ENCODE measurements around the gene C22orf42.
"Not testable (repeated sequence)": the region's sequence is repeated elsewhere in the genome, so short reads cannot be mapped to it uniquely, and the experiment has no call there.

Gene C22orf42

DNA sequence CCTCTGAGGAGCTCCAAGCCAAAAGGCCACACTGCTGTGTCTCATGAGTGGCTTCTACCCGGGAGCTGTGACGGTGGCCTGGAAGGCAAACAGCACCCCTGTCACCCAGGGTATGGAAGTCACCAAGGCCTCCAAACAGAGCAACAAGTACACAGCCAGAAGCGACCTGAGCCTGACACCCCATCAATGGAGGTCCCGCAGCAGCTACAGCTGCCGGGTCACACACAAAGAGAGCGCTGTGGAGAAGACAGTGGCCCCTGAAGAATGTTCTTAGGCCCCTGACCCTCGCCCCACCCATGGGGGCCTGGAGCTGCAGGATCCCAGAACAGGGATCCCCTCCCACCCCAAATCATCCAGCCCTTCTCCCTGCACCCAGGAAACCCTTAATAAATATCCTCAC lies 40.9 kb upstream of the C22orf42 start:
- peaks cover 59 to 79% of the 10 kb centered on the region in 2 donors for H3K27me3 Mint-ChIP-seq
- ATAC-seq (replicated peaks) (no peak), DNase-seq (no peak)
- H3K9me3 Mint-ChIP-seq: no peaks in the 10 kb centered on the region
- no peaks in the 10 kb centered on the region for H3K36me3 Mint-ChIP-seq
- peaks cover 9 to 18% of the 10 kb centered on the region in 2 donors for H3K4me1 Mint-ChIP-seq
- no peak overlapping the region for H3K27ac Mint-ChIP-seq
- H3K4me3 Mint-ChIP-seq: no peak overlapping the region

DNA sequence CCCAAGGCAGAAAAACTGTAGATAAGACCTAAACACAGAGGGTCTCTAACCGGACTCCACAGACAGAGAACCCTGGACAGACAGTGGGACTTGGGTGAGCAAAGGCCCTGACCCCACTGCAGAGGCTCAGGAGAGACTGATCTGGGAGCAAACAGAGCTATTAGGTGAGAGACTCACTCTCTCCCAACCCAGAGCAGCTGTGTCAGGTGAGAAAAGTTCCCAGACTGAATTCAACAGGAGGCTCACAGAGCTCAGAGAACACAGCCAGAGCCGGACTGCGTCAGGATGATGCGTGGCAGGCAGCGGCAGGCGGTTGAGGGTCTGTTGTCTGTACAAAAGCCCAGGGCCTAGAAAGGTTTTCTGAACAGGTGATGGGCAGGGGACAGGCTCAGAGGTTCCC lies 40.2 kb upstream of the C22orf42 start:
- H3K4me1 Mint-ChIP-seq: peaks cover 7 to 16% of the 10 kb centered on the region in 2 donors
- DNase-seq (no peak), ATAC-seq (replicated peaks) (no peak)
- H3K27ac Mint-ChIP-seq: no peak overlapping the region
- no peaks in the 10 kb centered on the region for H3K36me3 Mint-ChIP-seq
- no peaks in the 10 kb centered on the region for H3K9me3 Mint-ChIP-seq
- no peak overlapping the region for H3K4me3 Mint-ChIP-seq
- peaks cover 53 to 73% of the 10 kb centered on the region in 2 donors for H3K27me3 Mint-ChIP-seq

DNA sequence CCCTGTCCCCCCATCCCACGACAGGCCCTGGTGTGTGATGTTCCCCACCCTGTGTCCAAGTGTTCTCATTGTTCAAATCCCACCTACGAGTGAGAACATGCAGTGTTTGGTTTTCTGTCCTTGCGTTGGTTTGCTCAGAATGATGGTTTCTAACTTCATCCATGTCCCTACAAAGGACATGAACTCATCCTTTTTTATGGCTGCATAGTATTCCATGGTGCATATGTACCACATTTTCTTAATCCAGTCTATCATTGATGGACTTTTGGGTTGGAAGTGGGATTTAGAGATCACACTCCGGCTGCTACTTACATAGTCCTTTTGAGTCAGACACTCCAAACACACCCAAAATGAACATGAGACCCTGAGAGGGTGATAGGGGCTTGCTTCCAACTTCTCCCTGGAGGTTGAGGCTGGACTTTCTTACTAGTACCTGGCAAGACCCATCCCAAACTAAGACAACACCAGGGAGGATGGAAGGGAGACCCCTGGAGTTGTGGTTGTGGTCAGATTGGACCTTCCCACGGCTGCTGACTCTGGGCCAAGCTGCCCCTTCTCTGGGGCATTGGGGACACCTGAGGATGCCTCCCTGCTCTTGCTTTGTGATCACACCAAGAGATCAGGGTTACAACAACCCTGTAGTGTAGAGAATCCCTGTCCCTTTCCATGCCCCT lies 38.6 kb upstream of the C22orf42 start:
- H3K27me3 Mint-ChIP-seq: peaks cover 40 to 62% of the 10 kb centered on the region in 2 donors
- ATAC-seq (replicated peaks); H3K36me3 Mint-ChIP-seq; DNase-seq; H3K4me3 Mint-ChIP-seq; H3K4me1 Mint-ChIP-seq; H3K27ac Mint-ChIP-seq; H3K9me3 Mint-ChIP-seq: not testable (repeated sequence)

DNA sequence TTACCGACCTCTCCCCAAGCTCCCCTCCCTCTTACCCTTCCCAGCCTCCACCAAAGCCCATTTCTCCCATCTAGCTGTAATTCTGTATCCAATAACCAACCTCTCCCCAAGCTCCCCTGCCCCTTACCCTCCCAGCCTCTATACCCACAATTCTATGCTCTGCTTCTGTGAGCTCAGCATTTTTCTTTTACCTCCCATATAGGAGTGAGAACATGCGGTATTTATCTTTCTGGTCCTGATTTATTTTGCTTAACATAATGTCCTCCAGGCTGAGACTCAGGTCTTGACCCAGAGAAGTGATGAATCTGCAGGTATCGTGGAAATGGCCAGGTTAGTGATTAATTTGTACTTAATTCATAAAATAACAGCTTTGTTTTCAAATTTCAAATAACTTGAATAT lies 36.8 kb upstream of the C22orf42 start:
- H3K4me1 Mint-ChIP-seq; H3K36me3 Mint-ChIP-seq; H3K27ac Mint-ChIP-seq; ATAC-seq (replicated peaks); H3K4me3 Mint-ChIP-seq; DNase-seq; H3K9me3 Mint-ChIP-seq: not testable (repeated sequence)
- H3K27me3 Mint-ChIP-seq: peaks cover 38 to 57% of the 10 kb centered on the region in 2 donors

DNA sequence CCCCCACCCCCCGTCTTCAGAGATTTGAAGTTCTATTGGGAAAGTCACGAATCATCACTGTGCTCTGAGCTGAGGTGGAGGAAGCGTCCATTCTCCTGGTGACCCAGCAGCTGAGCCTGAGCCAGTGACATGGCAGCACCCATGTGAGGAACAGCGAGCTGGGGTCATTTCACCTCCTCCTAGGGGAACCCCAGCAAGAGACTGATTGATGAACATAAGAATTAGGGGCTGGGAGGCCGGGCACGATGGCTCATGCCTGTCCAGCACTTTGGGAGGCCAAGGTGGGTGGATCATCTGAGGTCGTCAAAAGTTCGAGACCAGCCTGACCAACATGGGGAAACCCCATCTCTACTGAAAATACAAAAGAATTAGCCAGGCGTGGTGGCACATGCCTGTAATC lies 34.2 kb upstream of the C22orf42 start:
- DNase-seq; H3K4me1 Mint-ChIP-seq; H3K27ac Mint-ChIP-seq; H3K9me3 Mint-ChIP-seq; ATAC-seq (replicated peaks); H3K36me3 Mint-ChIP-seq; H3K4me3 Mint-ChIP-seq: not testable (repeated sequence)
- H3K27me3 Mint-ChIP-seq: peaks cover 25 to 32% of the 10 kb centered on the region in 2 donors

DNA sequence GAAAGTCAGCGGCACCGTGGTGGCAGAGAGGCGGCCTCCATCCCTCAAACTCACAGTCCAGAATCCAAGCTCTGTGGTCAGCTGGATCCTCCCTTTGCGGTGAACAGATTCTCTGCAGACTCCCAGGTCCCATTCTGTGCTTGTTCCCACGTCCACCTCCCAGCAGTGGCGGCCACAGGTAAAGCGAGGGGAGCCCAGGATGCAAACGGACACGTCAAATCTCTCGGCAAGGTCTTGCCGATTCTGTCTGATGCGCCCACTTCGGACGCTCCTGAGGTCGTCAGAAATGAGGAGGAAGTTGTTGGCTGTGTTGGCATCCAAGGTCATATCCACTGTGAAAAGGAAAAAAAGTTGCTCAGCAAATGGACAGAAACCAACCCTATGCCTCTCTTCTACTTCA lies 31.9 kb upstream of the C22orf42 start:
- not testable (repeated sequence) for DNase-seq; ATAC-seq (replicated peaks); H3K36me3 Mint-ChIP-seq; H3K4me1 Mint-ChIP-seq; H3K9me3 Mint-ChIP-seq; H3K27ac Mint-ChIP-seq; H3K4me3 Mint-ChIP-seq
- peaks cover 21 to 26% of the 10 kb centered on the region in 2 donors for H3K27me3 Mint-ChIP-seq

DNA sequence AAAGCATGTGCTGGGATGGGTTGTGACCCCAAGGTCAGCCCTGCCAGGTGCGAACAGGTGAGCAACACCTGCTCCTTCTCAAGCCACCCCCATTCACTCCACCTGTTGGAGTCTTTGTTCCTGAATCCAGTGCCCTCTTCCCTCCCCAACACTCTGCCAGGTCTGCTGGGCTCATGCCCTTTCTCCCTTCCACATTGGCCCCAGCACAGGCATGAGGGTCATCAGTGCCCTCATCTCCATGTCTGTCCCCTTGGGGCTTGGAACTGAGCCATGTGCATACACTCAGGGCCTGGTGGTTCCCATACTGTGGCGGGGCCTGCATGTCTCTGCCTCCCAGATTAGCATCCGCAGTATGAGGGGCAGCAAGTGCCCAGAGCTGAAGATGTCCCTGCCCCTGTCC lies 26.7 kb upstream of the C22orf42 start:
- no peaks in the 10 kb centered on the region for H3K36me3 Mint-ChIP-seq

DNA sequence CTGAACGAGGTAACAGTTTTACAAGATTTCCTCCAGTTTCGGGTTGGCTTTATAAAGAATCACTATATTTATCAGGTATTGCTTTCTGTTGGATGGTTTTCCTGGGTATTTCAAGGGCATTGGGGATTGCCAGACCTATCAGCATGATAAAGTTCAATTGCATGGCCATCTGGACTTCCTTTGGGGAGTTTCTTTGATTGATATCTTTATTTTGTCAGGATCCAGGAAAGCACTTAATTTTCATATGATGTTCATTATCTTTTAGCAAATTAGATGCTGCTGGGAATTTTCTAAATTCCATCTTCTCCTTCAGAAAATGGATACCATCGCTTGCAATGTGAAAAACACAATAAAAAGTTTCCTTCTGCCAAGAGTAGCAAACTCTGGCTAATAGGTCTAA lies 24.5 kb upstream of the C22orf42 start:
- no peaks in the 10 kb centered on the region for H3K4me1 Mint-ChIP-seq
- no peak overlapping the region for H3K4me3 Mint-ChIP-seq

More for the DNA sequence above, 26.7 kb upstream of the C22orf42 start:
- no peaks in the 10 kb centered on the region for H3K9me3 Mint-ChIP-seq
- no peak overlapping the region for H3K4me3 Mint-ChIP-seq
- no peak overlapping the region for H3K27ac Mint-ChIP-seq
- H3K27me3 Mint-ChIP-seq: peaks cover 12% of the 10 kb centered on the region in 2 donors
- no peaks in the 10 kb centered on the region for H3K4me1 Mint-ChIP-seq
- DNase-seq: no peak
- no peak for ATAC-seq (replicated peaks)

DNA sequence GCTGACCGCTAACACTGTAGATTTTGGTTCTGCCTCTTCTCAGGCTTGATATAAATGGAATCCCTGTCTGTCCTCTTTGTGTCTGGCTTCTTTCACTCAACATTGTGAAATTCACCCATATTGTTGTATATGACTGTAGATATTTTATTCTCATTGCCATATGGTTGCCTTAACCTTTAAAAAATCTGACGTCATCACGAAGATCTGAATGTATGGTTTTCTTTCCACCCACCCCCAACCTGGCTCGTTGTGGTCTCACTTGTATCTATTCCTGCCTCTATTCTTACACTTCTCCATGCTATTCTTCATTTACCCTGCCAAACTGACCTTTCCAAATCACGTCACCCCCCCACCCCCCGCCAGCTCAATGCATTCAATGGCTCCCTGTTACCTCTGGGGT lies 21.9 kb upstream of the C22orf42 start:
- H3K27me3 Mint-ChIP-seq: peaks cover 20 to 40% of the 10 kb centered on the region in 2 donors
- DNase-seq: no peak
- H3K9me3 Mint-ChIP-seq: no peaks in the 10 kb centered on the region
- no peaks in the 10 kb centered on the region for H3K36me3 Mint-ChIP-seq
- H3K4me1 Mint-ChIP-seq: no peaks in the 10 kb centered on the region
- no peak overlapping the region for H3K27ac Mint-ChIP-seq
- no peak for ATAC-seq (replicated peaks)
- no peak overlapping the region for H3K4me3 Mint-ChIP-seq

More for the DNA sequence above, 24.5 kb upstream of the C22orf42 start:
- ATAC-seq (replicated peaks) (no peak), DNase-seq (no peak)
- no peak overlapping the region for H3K27ac Mint-ChIP-seq
- peaks cover 15 to 21% of the 10 kb centered on the region in 2 donors for H3K27me3 Mint-ChIP-seq
- H3K36me3 Mint-ChIP-seq: no peaks in the 10 kb centered on the region
- no peaks in the 10 kb centered on the region for H3K9me3 Mint-ChIP-seq

DNA sequence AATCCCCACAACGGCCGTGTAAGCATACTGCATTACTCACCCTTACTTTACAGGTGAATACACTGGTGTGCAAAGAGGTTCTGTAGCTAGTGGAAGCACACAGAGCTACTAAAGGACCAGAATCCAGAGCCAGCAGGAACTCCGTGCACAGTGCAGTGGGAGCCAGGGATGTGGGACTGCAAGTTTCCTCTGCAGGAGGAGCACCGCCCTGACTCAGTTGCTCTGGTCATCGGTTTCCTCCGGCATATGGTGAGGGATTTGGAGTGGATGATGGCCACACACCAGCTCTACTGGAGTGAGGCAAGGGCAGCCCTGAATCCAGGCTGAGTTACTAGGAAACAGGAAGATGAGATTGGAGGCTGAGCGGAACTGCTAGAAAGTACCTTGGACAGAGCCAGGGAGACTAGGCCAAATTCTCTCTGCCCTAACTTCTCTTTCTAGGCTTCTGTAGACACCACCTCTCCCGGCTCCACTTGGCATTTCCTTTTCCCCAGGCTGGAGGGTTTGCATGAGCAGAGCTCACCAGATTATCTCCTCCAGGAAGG lies 18.2 kb upstream of the C22orf42 start:
- H3K4me3 Mint-ChIP-seq: no peak overlapping the region
- H3K4me1 Mint-ChIP-seq: no peaks in the 10 kb centered on the region
- no peak overlapping the region for H3K27ac Mint-ChIP-seq
- H3K9me3 Mint-ChIP-seq: no peaks in the 10 kb centered on the region
- H3K36me3 Mint-ChIP-seq: no peaks in the 10 kb centered on the region
- ATAC-seq (replicated peaks) (no peak), DNase-seq (no peak)
- H3K27me3 Mint-ChIP-seq: peaks cover 29 to 46% of the 10 kb centered on the region in 2 donors

DNA sequence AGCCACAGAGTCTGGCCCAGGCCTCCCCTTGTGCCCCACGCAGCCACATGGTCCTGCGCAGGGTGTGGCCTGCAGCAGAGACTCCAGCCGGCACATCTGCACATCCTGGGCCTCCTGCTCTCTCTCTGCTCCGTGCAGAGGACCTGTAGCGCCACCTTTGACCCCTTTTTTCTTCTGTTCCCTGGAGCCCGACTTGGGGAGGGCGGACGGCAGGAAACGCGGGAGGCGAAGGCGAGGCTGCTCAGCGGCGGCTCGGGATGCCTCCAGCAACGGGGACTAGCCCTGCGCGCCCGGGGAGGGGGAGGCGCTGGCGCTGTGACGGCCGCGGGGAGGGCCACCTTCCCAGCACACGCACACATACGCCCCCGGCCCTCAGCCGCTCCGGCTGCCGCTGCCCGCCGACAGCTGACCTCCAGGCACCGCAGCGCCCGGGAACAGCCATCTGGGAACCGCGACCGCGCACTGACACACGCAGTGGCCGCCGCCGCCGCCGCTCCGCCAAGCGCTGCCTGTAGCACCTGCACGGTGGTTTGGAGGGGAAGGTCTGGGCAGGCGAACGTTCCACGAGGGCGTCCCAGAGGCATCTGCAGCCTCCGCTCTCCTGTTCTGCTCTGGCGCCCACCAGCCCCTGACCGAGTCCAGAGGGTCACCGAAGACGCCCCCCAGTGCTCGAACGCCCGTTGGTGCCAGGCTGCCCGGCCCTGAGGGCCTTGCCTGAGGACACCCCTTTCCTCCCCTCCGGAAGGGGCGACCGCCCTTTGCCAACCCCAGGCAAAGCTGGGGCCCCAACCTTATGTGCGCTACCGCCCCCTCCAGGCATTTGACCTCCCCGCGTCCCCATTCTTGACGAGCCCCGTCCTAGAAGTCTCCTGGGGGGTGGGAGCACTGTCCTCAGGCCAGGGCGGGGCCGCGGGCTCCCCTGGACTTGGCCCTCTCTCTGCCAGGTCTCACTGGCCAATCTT lies 16.9 kb upstream of the C22orf42 start:
- DNase-seq (no peak), ATAC-seq (replicated peaks) (peak; percentile 19 to 27)
- Mint-ChIP-seq H3K9me3 (no peaks in the 10 kb centered on the region), H3K4me3 (no peak overlapping the region), H3K27ac (no peak overlapping the region), H3K36me3 (no peaks in the 10 kb centered on the region), H3K27me3 (peaks cover 29 to 46% of the 10 kb centered on the region in 2 donors), H3K4me1 (no peaks in the 10 kb centered on the region)

DNA sequence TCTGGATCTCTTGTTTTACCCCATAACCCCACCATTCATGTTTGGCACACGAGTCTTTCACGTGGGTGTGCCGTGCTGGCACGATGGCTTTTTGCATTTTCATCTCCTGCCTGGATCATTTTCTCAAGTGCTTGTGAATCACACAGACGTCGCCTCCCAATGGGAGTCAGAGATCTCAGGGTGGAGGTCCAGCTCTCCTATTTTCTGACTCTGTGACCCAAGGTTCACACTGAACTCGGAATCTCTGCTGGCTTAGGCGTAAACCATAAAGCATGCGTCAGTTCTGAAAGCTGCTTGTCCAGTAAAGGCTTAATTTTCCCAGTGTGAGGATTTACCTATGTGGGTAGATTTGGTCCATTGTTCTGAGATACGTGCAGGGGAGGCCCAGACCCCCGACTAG lies 16.0 kb upstream of the C22orf42 start:
- Mint-ChIP-seq H3K9me3 (no peaks in the 10 kb centered on the region), H3K4me3 (no peak overlapping the region), H3K27ac (no peak overlapping the region), H3K4me1 (no peaks in the 10 kb centered on the region), H3K36me3 (no peaks in the 10 kb centered on the region), H3K27me3 (peaks cover 29 to 46% of the 10 kb centered on the region in 2 donors)
- DNase-seq (no peak), ATAC-seq (replicated peaks) (no peak)

DNA sequence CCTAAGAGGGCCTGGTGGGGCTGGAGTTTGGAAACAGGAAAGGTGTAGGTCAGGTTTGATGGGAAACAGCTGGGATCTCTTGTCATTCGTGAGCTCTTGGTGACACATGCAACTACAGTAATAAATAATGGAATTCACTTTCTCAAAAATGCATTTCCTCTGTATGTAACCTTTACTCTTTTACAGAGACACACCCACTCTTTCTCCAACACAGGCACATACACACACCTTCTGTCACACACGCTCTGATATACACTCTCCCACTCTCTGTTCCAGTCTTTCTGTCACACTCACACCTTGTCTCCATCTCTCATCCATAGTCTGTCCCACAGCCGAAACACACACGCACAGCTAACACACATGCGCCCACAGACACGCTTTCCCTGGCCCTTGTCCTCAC lies 6.6 kb upstream of the C22orf42 start:
- Mint-ChIP-seq H3K4me1 (no peaks in the 10 kb centered on the region), H3K9me3 (no peaks in the 10 kb centered on the region), H3K27ac (no peak overlapping the region), H3K36me3 (no peaks in the 10 kb centered on the region), H3K4me3 (no peak overlapping the region), H3K27me3 (peaks cover 13 to 20% of the 10 kb centered on the region in 2 donors)
- DNase-seq (no peak), ATAC-seq (replicated peaks) (no peak)

DNA sequence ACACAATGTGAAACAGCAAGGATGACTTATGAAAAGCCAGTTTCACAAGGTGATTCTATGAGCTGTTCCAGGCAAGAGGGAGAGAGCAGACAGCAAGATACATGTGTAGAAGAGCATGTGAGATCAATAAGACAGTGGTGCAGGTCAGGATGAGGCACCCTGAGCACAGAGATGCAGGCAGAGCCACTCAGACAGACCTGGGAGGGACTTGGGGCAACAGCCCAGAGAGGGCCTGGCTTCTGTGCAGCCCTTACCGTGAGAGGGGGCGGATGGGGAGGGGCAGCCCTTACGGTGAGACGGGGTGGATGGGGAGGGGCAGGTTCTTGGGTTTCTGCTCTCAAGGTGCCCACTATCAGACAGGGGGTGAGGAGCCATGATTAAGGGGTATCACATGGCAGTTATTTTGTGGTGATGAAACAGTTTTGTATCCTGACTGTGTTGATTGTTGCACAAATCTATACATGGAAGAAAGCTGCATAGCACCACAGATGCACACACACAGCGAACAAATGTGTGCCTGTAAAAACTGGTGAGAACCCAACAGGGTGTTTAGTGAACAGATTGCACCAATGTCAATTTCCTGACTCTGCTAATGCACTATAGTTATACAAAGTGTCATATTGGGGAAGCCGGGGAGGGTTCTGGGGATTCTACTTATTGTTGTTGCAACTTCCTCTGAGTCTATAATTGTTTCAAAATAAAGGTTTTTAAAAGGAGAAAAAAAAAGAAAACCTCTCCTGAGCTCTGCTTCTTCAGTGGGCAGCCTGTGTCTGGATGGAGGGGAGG lies 5.2 kb upstream of the C22orf42 start:
- Mint-ChIP-seq H3K9me3 (no peaks in the 10 kb centered on the region), H3K36me3 (no peaks in the 10 kb centered on the region), H3K27me3 (peaks cover 13 to 20% of the 10 kb centered on the region in 2 donors), H3K4me3 (no peak overlapping the region), H3K4me1 (no peaks in the 10 kb centered on the region), H3K27ac (no peak overlapping the region)
- ATAC-seq (replicated peaks) (no peak), DNase-seq (no peak)

Data from stimulated activated naive B cell treated with anti-CD40 and anti-IgM and Interleukin-4, amounts not matched to agents 10 μg/mL and 1 μg/mL and 100 μg/mL, for 72 hours (primary cell).